Caki2 (cell line): ENCODE results near the gene TREX2. TPM values are rescaled to one million over a fixed set of nuclear protein-coding genes. Genes with fewer than 3 reads are reported as not detected.
A peak's percentile ranks its signal among the peaks of the same experiment; 100 is the strongest.

ENCODE experiments used
- DNase-seq: peaks from one replicate; pipeline ENCODE4 v3.0.0-alpha.2; 2015; ENCODE audit warnings: low read depth
- in situ Hi-C: cut with HindIII; loops from 2 replicates; pipeline ENCODE4 v1.10.0; 2016; ENCODE audit warnings: low sequenced_read_pairs, low pct_unique_long_range_greater_than_20kb, mixed read lengths
- total RNA-seq: library from RNA; depleted of rRNA; stranded (reverse); fragments of >200 nt; shearing (Covaris generic); gene quantifications from 2 replicates; pipeline ENCODE4 v1.2.3, GENCODE V29; 2014; ENCODE audit warnings: low replicate concordance

TREX2 gene
- total RNA-seq, 1 experiment from 2014 or later = 0.78 TPM

- in situ Hi-C loops = no loop called here
- no peak for DNase-seq
Observed at GRCh38 chrX:153444333-153445011, 1.4 kb downstream of the TREX2 start.

- DNase-seq = no peak
Observed at GRCh38 chrX:153443476-153444332, 2.2 kb downstream of the TREX2 start.

DNA sequence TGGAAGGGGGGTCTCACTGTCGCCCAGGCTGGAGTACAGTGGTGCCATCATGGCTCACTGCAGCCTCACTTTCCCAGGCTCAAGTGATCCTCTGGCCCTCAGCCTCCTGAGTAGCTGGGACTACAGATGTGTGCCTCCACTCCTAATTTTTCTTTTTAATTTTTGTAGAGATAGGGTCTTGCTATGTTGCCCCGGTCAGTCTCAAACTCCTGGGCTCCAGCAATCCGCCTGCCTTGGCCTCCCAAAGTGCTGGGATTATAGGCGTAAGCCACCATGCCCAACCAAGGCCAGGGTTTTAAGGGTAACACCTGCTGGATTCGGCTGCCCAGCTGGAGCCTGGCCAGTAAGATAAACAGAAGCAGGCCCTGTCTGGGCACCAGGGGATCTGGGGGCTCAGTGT lies 3.4 kb downstream of the TREX2 start:
- in situ Hi-C loops = no loop called here
- no peak for DNase-seq

More at GRCh38 chrX:153443476-153444332, 2.2 kb downstream of the TREX2 start:
- in situ Hi-C loops = no loop called here

DNA sequence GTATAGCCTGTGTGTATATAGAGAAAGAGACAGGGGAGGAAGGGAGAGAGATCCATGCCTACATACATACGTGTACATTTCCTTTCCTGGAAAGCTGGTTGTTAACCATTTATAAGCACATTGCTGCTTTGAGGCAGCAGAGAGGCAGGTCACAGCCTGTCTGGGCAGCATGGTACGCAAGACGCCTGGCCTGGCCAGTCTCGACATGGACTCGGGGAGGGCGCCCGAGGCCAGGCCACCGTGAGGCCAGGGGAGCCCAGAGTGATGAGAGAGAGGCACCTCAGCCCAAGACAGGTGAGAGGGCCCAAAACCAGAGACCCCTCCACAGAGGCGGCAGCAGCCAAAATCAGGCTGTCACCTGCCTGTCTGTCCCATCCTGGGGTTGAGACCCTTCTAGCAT lies 3.9 kb downstream of the TREX2 start:
- in situ Hi-C loops = no loop called here
- DNase-seq = no peak

DNA sequence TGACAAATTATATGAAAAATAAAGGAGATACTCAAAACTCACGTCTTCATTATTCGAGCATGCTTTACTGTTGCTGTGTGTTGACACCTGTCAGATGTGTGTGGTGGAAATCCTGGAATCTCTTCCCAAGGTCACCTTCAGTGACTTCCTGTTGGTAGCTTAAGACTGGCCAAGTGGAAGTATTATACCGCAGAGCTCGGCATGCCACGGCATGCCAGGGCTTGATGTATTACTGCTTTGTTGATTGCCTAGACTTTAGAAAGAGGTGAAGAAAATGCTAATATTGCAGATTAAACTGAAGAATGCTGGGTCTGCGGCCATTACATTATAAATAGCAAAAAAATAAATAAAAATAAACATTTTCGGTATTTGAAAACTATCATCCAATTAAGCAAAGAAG lies 4.6 kb downstream of the TREX2 start:
- in situ Hi-C loops = no loop called here
- no peak for DNase-seq

DNA sequence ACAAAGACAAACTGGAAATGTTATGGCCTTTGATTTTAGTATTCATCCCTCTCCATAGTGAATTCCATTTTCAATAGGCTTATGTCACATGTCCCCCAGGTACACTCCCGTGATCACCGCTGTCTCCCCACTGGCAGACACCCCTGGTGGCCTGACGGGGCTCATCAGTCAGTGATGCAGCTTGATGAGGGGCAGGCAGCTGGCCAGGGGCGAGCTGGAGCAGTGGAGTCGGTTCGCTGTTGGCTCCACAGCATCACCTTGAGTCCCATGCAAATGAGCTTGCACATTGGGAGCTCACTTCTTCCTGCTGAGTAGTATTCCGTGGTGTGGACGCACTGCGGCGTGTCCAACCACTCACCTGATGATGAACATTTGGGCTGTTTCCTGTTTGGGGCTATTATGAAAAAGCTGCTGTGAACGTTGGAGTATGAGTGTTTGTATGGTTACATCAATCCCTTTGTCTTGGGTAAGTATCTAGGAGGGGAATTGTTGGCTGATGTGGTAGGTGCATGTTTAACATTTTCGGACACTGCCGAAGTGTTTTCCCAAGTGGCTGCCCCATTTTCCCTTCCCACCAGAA lies 5.2 kb downstream of the TREX2 start:
- DNase-seq = no peak
- in situ Hi-C loops = no loop called here

- no peak for DNase-seq
- in situ Hi-C loops = no loop called here
Observed at GRCh38 chrX:153439977-153440376, 5.9 kb downstream of the TREX2 start.

DNA sequence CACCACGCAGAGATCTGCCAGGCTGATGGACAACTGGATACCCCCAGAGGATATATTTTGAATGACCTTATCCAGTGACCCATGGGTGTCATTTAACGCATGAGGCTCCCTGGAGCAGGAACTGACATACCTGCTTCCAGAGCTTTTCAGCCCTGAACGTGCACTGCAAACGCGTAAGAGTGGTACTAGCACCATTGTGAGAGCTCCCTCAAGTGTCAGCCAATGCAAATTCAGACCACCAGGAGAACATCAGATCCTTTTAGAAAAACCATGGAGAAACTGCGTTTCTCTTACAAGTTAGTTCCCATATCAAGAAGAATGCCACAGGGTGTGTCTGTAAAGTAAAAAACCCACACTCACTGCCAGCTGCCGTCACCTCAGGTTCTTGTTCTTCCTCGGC lies 7.3 kb downstream of the TREX2 start:
- in situ Hi-C loops = no loop called here
- peak; percentile 25 for DNase-seq

GRCh38 chrX:153435845-153436244 lies 10.0 kb downstream of the TREX2 start:
- in situ Hi-C loops = no loop called here
- DNase-seq = no peak

DNA sequence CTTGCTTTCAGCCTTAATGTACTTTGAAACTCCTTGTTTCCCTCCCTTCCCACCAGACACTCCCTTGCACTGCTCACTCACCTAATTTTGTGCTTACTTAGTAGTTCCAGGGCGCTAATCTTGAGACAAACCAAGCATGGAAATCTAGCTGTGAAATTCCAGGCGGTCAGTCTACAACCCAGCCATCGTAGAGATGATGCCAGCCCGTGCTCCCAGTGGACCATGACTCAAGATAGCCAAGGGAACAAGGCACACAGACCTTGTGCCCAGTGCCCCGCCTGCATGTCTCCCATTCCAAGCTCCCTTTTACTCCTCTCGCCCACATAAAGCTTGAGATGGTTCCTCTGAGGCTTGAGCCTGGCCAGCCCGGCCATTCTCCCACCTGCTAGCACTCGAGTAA lies 11.1 kb downstream of the TREX2 start:
- DNase-seq = peak; percentile 49
- in situ Hi-C loops = no loop called here

DNA sequence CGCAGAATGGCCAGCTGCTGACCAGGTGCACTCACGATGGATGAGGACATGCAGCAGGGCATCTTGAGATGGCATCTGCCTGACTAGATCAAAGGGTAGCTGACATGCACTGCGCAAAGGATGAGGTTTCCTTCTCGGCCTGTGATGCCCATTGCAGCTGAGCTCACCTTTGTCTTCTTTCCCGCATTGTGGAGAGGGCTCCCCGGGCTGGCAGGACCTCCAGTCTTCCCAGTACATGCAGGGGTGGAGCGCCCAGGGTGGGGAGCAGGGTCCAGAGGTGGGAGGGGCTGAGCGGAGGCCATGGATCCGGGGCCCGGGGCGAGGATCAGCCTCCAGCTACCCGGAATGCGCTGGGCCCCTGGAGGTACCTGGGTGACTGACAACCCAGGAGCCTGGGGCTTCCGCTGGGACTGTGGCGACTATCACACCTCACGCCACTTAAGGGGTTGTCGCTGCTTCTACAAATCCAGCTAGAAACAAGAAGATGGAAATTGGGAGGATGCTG lies 12.0 kb downstream of the TREX2 start:
- no peak for DNase-seq
- in situ Hi-C loops = no loop called here

- in situ Hi-C loops = no loop called here
- no peak for DNase-seq
Observed at GRCh38 chrX:153433161-153433680, 12.6 kb downstream of the TREX2 start.

- in situ Hi-C loops = no loop called here
Observed at GRCh38 chrX:153430796-153431195, 15.1 kb downstream of the TREX2 start.

DNA sequence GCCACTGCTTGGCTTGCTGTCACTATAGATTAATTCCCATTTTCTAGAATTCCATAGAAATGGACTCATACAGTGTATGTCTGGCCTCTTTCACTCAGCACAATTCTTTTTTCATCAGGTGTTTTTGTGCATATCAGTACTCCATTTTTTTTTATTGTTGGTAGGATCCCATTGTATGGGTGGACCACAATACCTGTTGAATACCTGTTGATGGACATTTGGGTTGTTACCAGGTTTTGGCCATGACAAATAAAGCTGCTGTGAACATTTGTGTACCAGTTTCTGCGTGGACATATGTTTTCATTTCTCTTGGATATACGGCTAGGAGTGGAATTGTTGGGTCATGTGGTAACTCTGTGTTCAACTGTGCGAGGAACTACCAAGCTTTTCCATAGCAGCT lies 19.7 kb downstream of the TREX2 start:
- DNase-seq = no peak
- in situ Hi-C loops = no loop called here

More at GRCh38 chrX:153430796-153431195, 15.1 kb downstream of the TREX2 start:
- DNase-seq = no peak

- no peak for DNase-seq
- in situ Hi-C loops = no loop called here
Observed at GRCh38 chrX:153423652-153424051, 22.2 kb downstream of the TREX2 start.

DNA sequence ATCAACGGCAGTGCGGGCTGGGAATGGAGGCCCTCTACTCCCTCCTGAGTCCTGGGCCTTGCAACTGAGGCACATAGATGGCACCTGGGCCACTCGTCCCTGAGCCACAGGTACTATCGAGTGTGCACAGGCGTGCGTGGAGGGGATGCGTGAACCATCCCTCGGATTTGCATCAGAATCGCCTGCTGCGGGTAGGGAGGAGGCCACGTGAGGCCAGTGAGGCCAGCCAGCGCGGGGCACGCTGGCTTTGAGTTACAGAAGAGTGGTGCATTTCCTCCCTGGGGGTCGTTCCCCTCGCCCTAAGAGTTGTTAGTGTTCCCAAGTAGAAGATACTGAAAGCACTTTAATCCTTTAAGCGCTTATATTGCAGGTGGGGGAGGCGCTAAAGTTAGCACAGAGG lies 24.0 kb downstream of the TREX2 start:
- in situ Hi-C loops = no loop called here
- no peak for DNase-seq

GRCh38 chrX:153420851-153421599 lies 24.8 kb downstream of the TREX2 start:
- in situ Hi-C loops = no loop called here
- DNase-seq = no peak

GRCh38 chrX:153417637-153418036 lies 28.2 kb downstream of the TREX2 start:
- DNase-seq = no peak
- in situ Hi-C loops = no loop called here
